Upper lobe of right lung (tissue), 1 donor: ENCODE results near the gene ABCC8. TPM values are rescaled to one million over a fixed set of nuclear protein-coding genes. Genes with fewer than 3 reads are reported as not detected.

Experiments
- ATAC-seq: fragments of 200-7000 bp; cut with Tn5 transposase; one replicate; pipeline ENCODE4 v1.9.1; 2020; ENCODE audit warnings: mild to moderate bottlenecking, moderate library complexity
- DNase-seq: peaks from one replicate; pipeline ENCODE4 v3.0.0-alpha.2; 2020
- H3K27ac ChIP-seq: fragments of 200-600 bp; one replicate; pipeline ENCODE4 v1.8.0; 2022
- H3K27me3 ChIP-seq: fragments of 200-600 bp; one replicate; pipeline ENCODE4 v1.8.0; 2022; ENCODE audit warnings: mild to moderate bottlenecking
- H3K36me3 ChIP-seq: fragments of 200-600 bp; one replicate; pipeline ENCODE4 v1.8.0; 2022
- H3K4me1 ChIP-seq: fragments of 200-600 bp; one replicate; pipeline ENCODE4 v1.8.0; 2022
- H3K4me3 ChIP-seq: fragments of 200-600 bp; one replicate; pipeline ENCODE4 v1.8.0; 2022; ENCODE audit warnings: mild to moderate bottlenecking
- H3K9me3 ChIP-seq: fragments of 200-600 bp; one replicate; pipeline ENCODE4 v1.8.0; 2022
- intact Hi-C: fragments of 100-400 bp; cut with DNase I; formaldehyde crosslinking; loops from one replicate; pipeline ENCODE4 v1.11.0; 2022
- total RNA-seq: library from RNA; stranded (reverse); fragmentation: NEBNext Ultra II Directional; extraction: Animal tissue kit (Norgen Biotek cat#: 25700); gene quantifications from one replicate; pipeline ENCODE4 v1.2.1, GENCODE V29; 2021
- TF ChIP-seq, protein P1 (sequence below): fragments of 200-600 bp; IDR thresholded peaks from one replicate; pipeline ENCODE4 v1.8.0; 2022; ENCODE audit warnings: antibody characterized with exemption
- donor health status: DM: no; HTN: yes; CAD: no; lungs with severe emphysema.

The ABCC8 gene
- total RNA-seq, 1 donor from 2014 or later, result 4.7 TPM

DNA sequence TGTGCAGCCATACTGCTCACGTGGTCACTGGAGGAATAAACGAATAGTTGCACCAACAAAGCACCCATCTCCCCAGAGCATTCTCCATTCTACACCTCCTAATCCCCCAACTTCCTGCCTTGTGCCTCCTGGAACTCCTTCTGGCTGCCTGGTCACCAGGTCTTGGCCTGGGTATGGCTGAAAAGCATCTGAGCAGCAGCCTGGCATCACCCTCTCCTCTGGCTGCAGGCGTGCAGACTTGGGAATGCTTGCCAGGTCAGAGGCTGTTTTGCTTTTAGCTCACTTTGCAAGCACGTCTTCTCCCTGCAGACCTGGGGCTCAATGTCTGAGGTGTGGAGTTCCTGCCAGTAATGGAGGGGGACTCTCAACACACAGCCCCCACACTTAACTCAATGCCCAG, 54.9 kb downstream of the ABCC8 start:
- intact Hi-C loops, result no loop called here
- no peaks in the 10 kb centered on the region for H3K9me3 ChIP-seq
- ATAC-seq, result no peak
- TF ChIP-seq, protein P1, sequence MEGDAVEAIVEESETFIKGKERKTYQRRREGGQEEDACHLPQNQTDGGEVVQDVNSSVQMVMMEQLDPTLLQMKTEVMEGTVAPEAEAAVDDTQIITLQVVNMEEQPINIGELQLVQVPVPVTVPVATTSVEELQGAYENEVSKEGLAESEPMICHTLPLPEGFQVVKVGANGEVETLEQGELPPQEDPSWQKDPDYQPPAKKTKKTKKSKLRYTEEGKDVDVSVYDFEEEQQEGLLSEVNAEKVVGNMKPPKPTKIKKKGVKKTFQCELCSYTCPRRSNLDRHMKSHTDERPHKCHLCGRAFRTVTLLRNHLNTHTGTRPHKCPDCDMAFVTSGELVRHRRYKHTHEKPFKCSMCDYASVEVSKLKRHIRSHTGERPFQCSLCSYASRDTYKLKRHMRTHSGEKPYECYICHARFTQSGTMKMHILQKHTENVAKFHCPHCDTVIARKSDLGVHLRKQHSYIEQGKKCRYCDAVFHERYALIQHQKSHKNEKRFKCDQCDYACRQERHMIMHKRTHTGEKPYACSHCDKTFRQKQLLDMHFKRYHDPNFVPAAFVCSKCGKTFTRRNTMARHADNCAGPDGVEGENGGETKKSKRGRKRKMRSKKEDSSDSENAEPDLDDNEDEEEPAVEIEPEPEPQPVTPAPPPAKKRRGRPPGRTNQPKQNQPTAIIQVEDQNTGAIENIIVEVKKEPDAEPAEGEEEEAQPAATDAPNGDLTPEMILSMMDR, result no peak
- H3K27ac ChIP-seq, result no peak overlapping the region
- no peak for DNase-seq
- no peaks in the 10 kb centered on the region for H3K4me1 ChIP-seq
- no peaks in the 10 kb centered on the region for H3K36me3 ChIP-seq
- peaks cover 7% of the 10 kb centered on the region for H3K27me3 ChIP-seq
- no peak overlapping the region for H3K4me3 ChIP-seq

- ATAC-seq (no peak), DNase-seq (no peak)
- H3K27ac ChIP-seq, result no peak overlapping the region
- intact Hi-C loops, result no loop called here
- H3K9me3 ChIP-seq, result no peaks in the 10 kb centered on the region
- H3K4me1 ChIP-seq, result no peaks in the 10 kb centered on the region
- no peaks in the 10 kb centered on the region for H3K36me3 ChIP-seq
- TF ChIP-seq, protein P1, result no peak
- H3K4me3 ChIP-seq, result no peak overlapping the region
- peaks cover 7% of the 10 kb centered on the region for H3K27me3 ChIP-seq
These were observed 58.1 kb downstream of the ABCC8 start for GRCh38 chr11:17418444-17419081.

DNA sequence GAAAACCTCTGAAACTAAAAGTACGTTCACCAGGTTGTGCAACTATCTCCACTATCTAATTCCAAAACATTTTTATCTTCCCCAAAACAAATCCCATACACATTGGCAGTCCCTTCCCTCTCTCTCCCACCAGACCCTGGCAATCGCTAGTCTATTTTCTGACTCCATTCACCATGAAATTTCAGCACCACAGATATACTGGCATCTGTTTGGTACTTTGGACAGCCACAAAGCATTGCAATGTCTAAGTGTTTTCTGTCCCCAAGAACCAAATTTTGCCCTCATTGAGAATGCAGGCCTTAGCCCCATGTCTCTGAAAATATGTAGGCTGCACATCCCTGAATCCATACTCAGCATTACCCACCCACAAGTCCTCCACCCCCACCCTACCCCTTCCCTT, 60.2 kb downstream of the ABCC8 start:
- no peak for DNase-seq

DNA sequence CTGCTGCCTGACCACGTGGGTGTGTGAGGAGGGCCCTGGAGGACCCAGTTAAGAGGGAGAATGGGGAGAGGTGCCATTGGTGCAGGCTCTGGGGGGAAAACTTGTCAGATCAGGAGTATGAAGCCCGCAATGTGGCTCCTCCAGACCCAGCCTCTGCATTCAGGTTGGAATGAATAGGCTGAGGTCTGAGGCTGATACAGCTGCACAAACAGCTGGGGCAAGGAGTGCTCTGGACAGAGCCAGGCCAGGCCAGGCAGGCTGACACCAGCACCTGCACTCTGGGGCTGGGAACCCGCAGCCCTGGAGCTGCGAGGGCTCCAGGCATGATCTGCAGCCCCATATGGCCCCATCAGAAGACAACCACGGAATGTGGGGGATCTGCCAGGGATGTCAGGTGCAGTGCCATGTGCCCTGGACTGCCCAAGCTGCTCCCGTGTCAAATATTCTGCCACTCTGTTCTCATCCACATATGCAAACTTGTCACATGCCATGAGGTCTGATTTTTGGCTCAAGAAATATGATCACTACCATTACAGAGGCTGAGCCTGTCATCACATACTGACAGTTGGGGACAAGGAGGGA, 61.0 kb downstream of the ABCC8 start:
- Histone ChIP-seq H3K27me3 (peaks cover 7% of the 10 kb centered on the region), H3K27ac (no peak overlapping the region), H3K36me3 (no peaks in the 10 kb centered on the region), H3K9me3 (no peaks in the 10 kb centered on the region), H3K4me3 (no peak overlapping the region), H3K4me1 (no peaks in the 10 kb centered on the region)
- TF ChIP-seq, protein P1, result no peak
- intact Hi-C loops, result no loop called here
- no peak for ATAC-seq
- DNase-seq, result no peak

More for the DNA sequence above, 60.2 kb downstream of the ABCC8 start:
- no peaks in the 10 kb centered on the region for H3K36me3 ChIP-seq
- no peaks in the 10 kb centered on the region for H3K9me3 ChIP-seq
- peaks cover 7% of the 10 kb centered on the region for H3K27me3 ChIP-seq
- intact Hi-C loops, result no loop called here
- no peak for ATAC-seq
- no peaks in the 10 kb centered on the region for H3K4me1 ChIP-seq
- TF ChIP-seq, protein P1, result no peak
- no peak overlapping the region for H3K27ac ChIP-seq
- H3K4me3 ChIP-seq, result no peak overlapping the region

GRCh38 chr11:17414992-17415391, 61.7 kb downstream of the ABCC8 start:
- H3K27ac ChIP-seq, result no peak overlapping the region
- H3K9me3 ChIP-seq, result no peaks in the 10 kb centered on the region
- no peak overlapping the region for H3K4me3 ChIP-seq
- H3K27me3 ChIP-seq, result peaks cover 2% of the 10 kb centered on the region
- no peaks in the 10 kb centered on the region for H3K36me3 ChIP-seq
- no peak for DNase-seq
- TF ChIP-seq, protein P1, result no peak
- intact Hi-C loops, result no loop called here
- H3K4me1 ChIP-seq, result no peaks in the 10 kb centered on the region
- no peak for ATAC-seq
